HL-60 (cell line): Measurements from ENCODE around the gene PCNX2.

Source experiments
- GABPA ChIP-seq: IDR thresholded peaks from 2 replicates; pipeline ENCODE4 v1.6.1; 2012; ENCODE audit warnings: low read depth
- POLR2AphosphoS5 ChIP-seq: IDR thresholded peaks from 2 replicates; pipeline ENCODE4 v1.6.1; 2012; ENCODE audit warnings: low read depth
- TF ChIP-seq, protein P1 (sequence below): IDR thresholded peaks from one replicate; pipeline ENCODE4 v1.5.1; 2011; ENCODE audit warnings: low read length, control low read depth, inconsistent platforms; ENCODE audit not compliant: insufficient read depth
- TF ChIP-seq, protein P2 (sequence below): IDR thresholded peaks from 2 replicates; pipeline ENCODE4 v1.6.1; 2012; ENCODE audit warnings: low read depth; ENCODE audit not compliant: insufficient replicate concordance

- TF ChIP-seq, protein P1, sequence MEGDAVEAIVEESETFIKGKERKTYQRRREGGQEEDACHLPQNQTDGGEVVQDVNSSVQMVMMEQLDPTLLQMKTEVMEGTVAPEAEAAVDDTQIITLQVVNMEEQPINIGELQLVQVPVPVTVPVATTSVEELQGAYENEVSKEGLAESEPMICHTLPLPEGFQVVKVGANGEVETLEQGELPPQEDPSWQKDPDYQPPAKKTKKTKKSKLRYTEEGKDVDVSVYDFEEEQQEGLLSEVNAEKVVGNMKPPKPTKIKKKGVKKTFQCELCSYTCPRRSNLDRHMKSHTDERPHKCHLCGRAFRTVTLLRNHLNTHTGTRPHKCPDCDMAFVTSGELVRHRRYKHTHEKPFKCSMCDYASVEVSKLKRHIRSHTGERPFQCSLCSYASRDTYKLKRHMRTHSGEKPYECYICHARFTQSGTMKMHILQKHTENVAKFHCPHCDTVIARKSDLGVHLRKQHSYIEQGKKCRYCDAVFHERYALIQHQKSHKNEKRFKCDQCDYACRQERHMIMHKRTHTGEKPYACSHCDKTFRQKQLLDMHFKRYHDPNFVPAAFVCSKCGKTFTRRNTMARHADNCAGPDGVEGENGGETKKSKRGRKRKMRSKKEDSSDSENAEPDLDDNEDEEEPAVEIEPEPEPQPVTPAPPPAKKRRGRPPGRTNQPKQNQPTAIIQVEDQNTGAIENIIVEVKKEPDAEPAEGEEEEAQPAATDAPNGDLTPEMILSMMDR: no peak
- TF ChIP-seq GABPA: no peak
- no peak for TF ChIP-seq POLR2AphosphoS5
- TF ChIP-seq, protein P2, sequence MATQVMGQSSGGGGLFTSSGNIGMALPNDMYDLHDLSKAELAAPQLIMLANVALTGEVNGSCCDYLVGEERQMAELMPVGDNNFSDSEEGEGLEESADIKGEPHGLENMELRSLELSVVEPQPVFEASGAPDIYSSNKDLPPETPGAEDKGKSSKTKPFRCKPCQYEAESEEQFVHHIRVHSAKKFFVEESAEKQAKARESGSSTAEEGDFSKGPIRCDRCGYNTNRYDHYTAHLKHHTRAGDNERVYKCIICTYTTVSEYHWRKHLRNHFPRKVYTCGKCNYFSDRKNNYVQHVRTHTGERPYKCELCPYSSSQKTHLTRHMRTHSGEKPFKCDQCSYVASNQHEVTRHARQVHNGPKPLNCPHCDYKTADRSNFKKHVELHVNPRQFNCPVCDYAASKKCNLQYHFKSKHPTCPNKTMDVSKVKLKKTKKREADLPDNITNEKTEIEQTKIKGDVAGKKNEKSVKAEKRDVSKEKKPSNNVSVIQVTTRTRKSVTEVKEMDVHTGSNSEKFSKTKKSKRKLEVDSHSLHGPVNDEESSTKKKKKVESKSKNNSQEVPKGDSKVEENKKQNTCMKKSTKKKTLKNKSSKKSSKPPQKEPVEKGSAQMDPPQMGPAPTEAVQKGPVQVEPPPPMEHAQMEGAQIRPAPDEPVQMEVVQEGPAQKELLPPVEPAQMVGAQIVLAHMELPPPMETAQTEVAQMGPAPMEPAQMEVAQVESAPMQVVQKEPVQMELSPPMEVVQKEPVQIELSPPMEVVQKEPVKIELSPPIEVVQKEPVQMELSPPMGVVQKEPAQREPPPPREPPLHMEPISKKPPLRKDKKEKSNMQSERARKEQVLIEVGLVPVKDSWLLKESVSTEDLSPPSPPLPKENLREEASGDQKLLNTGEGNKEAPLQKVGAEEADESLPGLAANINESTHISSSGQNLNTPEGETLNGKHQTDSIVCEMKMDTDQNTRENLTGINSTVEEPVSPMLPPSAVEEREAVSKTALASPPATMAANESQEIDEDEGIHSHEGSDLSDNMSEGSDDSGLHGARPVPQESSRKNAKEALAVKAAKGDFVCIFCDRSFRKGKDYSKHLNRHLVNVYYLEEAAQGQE: no peak
These were observed 112.9 kb downstream of the PCNX2 start for GRCh38 chr1:233182587-233182986.
